Activated B cell treated with CpG ODN at 0.5 μM for 24 hours (primary cell): ENCODE data around the gene GPR108. TPM values are rescaled to one million over a fixed set of nuclear protein-coding genes. Genes with fewer than 3 reads are reported as not detected.

ENCODE experiments used
- ATAC-seq: fragments of 200-7000 bp; cut with Tn5 transposase; one replicate; pipeline ENCODE4 v1.10.0; 2021; ENCODE audit warnings: low read depth, mild to moderate bottlenecking, moderate library complexity
- CTCF ChIA-PET: fragments of 350-600 bp; sonication (Branson Sonifier 250); formaldehyde crosslinking; loops from one replicate; lab custom pipeline; 2021; ENCODE audit warnings: antibody characterized with exemption; lab: Charles Lee
- POLR2A ChIA-PET: fragments of 350-600 bp; sonication (Branson Sonifier 250); formaldehyde crosslinking; loops from one replicate; lab custom pipeline; 2021; ENCODE audit warnings: antibody characterized with exemption; lab: Charles Lee
- DNase-seq: peaks from one replicate; pipeline ENCODE4 v3.0.0; 2022
- H3K27ac Mint-ChIP-seq: one replicate; pipeline ENCODE4 v1.8.0; 2020; ENCODE audit warnings: mixed read lengths
- H3K27me3 Mint-ChIP-seq: one replicate; pipeline ENCODE4 v1.8.0; 2021; ENCODE audit warnings: mixed read lengths
- H3K36me3 Mint-ChIP-seq: one replicate; pipeline ENCODE4 v1.8.0; 2021; ENCODE audit warnings: low read depth, mixed read lengths
- H3K4me1 Mint-ChIP-seq: one replicate; pipeline ENCODE4 v1.8.0; 2021; ENCODE audit warnings: mixed read lengths
- H3K4me3 Mint-ChIP-seq: one replicate; pipeline ENCODE4 v1.8.0; 2020; ENCODE audit warnings: mild to moderate bottlenecking, mixed read lengths
- H3K9me3 Mint-ChIP-seq: one replicate; pipeline ENCODE4 v1.8.0; 2020; ENCODE audit warnings: mixed read lengths
- intact Hi-C: fragments of 100-400 bp; cut with micrococcal nuclease; formaldehyde crosslinking; loops from one replicate; pipeline ENCODE4 v1.15.1; 2024
- total RNA-seq: library from RNA; stranded (reverse); gene quantifications from 2 replicates; pipeline ENCODE4 v1.2.3, GENCODE V29; 2022
- TF ChIP-seq, protein P1 (sequence below): fragments of 200-600 bp; IDR thresholded peaks from one replicate; pipeline ENCODE4 v1.8.0; 2022; ENCODE audit warnings: antibody characterized with exemption, mild to moderate bottlenecking

The GPR108 gene
- total RNA-seq, 1 donor from 2014 or later: 55.6 TPM

DNA sequence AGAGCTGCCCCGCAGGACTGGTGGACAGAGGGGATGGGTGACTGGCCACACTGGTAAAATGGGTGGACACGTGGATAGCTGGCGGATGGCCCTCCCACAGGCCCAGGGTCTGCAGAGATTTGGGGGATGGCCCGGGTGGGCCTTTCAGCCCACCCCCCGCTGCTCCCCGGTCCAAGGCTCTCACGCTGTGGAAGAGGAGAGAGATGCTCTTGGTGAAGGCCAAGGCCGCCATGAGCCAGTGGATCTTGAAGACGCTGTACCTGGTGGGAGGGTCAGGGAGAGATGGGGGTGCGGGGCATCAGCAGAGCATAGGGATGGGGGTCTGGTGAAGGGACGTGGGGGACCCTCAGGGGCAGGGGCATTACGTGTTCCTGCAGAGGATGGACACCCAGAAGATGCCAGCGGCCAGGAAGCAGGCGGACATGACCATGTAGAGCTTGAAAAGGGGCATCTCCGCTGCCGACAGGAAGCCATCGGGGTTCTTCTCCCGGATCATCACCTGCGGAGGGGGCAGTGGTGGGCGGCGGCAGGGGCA is 4.5 kb downstream of the GPR108 start:
- TF ChIP-seq, protein P1, sequence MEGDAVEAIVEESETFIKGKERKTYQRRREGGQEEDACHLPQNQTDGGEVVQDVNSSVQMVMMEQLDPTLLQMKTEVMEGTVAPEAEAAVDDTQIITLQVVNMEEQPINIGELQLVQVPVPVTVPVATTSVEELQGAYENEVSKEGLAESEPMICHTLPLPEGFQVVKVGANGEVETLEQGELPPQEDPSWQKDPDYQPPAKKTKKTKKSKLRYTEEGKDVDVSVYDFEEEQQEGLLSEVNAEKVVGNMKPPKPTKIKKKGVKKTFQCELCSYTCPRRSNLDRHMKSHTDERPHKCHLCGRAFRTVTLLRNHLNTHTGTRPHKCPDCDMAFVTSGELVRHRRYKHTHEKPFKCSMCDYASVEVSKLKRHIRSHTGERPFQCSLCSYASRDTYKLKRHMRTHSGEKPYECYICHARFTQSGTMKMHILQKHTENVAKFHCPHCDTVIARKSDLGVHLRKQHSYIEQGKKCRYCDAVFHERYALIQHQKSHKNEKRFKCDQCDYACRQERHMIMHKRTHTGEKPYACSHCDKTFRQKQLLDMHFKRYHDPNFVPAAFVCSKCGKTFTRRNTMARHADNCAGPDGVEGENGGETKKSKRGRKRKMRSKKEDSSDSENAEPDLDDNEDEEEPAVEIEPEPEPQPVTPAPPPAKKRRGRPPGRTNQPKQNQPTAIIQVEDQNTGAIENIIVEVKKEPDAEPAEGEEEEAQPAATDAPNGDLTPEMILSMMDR: no peak
- ATAC-seq: no peak

DNA sequence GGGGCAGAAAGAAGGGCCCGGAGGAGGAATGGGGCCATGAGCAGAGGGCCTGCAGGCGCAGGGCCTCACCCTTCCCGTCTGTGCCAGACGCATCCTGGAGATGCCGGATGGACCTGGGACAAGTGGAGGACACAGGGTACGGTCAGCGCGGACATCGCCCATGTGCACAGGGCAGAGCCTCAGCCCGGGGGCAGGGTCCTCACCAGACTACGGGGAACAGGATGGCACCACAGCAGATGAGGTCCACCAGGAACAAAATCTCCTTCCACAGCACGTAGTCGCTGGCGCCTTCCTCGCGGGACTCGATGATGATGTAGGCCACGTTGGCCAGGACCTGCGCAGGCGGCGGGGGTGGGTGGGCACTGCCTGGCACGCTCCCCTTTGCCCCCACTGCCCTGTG is 5.6 kb downstream of the GPR108 start:
- ChIA-PET CTCF (no interaction called here), POLR2A (no interaction called here)
- peaks cover 31% of the 10 kb centered on the region for H3K4me1 Mint-ChIP-seq
- H3K27me3 Mint-ChIP-seq: no peaks in the 10 kb centered on the region
- no peaks in the 10 kb centered on the region for H3K9me3 Mint-ChIP-seq
- H3K4me3 Mint-ChIP-seq: no peak overlapping the region
- TF ChIP-seq, protein P1: no peak
- intact Hi-C loops: no loop called here
- DNase-seq: no peak
- no peak for ATAC-seq
- H3K27ac Mint-ChIP-seq: no peak overlapping the region
- H3K36me3 Mint-ChIP-seq: peaks cover 37% of the 10 kb centered on the region

More for the DNA sequence above, 4.5 kb downstream of the GPR108 start:
- H3K27ac Mint-ChIP-seq: no peak overlapping the region
- POLR2A ChIA-PET: no interaction called here
- no peaks in the 10 kb centered on the region for H3K9me3 Mint-ChIP-seq
- DNase-seq: no peak
- H3K4me3 Mint-ChIP-seq: no peak overlapping the region
- H3K4me1 Mint-ChIP-seq: peaks cover 32% of the 10 kb centered on the region
- CTCF ChIA-PET: interaction anchor here (1.3 kb wide), 1 partner anchor 215 kb away, joined by 5 read pairs; no protein-coding TSS in a partner anchor
- intact Hi-C loops: no loop called here
- H3K36me3 Mint-ChIP-seq: peaks cover 37% of the 10 kb centered on the region
- no peaks in the 10 kb centered on the region for H3K27me3 Mint-ChIP-seq

DNA sequence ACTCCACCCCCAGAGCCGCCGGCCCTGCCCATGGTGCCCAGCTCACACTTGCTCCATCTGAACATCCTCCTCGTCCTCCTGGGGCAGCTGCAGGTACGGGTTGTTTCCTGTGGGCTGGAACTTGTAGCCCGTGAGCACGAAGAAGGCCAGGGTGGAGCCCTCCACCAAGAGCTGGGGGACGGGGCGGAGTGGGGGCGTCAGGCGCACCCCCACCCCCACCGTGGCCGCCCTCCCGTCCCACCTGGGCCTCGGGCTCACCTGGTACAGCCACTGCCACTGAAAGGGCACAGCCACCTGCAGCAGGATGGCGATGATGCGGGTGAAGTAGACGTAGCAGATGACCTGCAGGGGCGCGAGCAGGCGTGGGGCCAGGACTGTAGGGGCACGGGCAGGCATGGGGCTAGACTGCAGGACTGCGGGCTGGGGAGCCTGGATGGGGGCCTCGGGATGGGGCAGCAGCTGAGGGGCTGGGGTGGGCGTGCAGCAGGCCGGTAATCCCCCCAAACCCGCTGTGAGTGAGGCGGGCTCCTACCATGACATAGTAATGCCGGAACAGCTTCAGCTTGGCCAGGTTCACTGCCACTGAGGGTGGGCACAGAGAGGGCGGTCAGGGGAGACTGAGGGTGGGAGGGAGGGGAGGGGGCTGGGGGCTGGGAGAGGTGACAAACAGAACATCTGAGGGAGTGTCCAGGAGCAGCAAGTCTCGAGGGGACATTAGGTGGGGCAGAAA is 6.3 kb downstream of the GPR108 start:
- H3K4me1 Mint-ChIP-seq: peaks cover 27% of the 10 kb centered on the region
- TF ChIP-seq, protein P1: no peak
- H3K36me3 Mint-ChIP-seq: peaks cover 34% of the 10 kb centered on the region
- ChIA-PET CTCF (no interaction called here), POLR2A (no interaction called here)
- no peak overlapping the region for H3K27ac Mint-ChIP-seq
- intact Hi-C loops: no loop called here
- no peak for DNase-seq
- H3K9me3 Mint-ChIP-seq: no peaks in the 10 kb centered on the region
- ATAC-seq: no peak
- no peaks in the 10 kb centered on the region for H3K27me3 Mint-ChIP-seq
- no peak overlapping the region for H3K4me3 Mint-ChIP-seq

DNA sequence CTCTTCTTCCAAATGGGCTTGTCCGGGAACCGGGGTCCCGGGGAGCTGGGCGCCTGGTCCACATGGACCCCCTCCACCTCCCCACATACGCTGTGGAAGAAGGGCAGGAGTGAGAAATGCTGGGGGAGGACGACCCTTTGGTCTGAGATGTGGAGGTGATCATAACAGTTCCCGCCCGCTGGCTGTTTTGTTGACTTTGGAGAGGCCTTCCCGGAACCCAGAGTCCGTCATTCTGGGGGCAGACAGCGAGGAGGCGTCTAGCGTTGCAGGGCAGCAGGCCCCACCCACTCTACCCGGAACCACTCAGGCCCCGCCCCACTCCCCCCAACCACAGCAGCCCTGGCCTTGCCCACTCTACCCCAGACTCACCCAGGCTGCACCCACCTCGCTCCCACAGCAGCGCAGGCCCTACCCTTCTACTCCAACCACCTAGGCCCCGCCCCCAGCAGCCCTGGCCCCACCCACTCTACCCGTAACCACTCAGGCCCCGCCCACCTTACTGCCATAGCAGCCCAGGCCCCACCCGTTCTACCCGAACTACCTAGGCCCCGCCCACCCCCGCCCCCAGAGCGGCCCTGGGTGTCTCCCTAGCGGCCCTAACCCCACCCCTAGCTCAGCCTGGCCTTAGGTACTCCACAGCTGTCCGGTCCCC is 7.1 kb downstream of the GPR108 start:
- intact Hi-C loops: no loop called here
- POLR2A ChIA-PET: no interaction called here
- TF ChIP-seq, protein P1: no peak
- DNase-seq: no peak
- CTCF ChIA-PET: no interaction called here
- H3K9me3 Mint-ChIP-seq: no peaks in the 10 kb centered on the region
- peaks cover 25% of the 10 kb centered on the region for H3K4me1 Mint-ChIP-seq
- no peaks in the 10 kb centered on the region for H3K27me3 Mint-ChIP-seq
- H3K27ac Mint-ChIP-seq: no peak overlapping the region
- peaks cover 34% of the 10 kb centered on the region for H3K36me3 Mint-ChIP-seq
- H3K4me3 Mint-ChIP-seq: no peak overlapping the region
- no peak for ATAC-seq

DNA sequence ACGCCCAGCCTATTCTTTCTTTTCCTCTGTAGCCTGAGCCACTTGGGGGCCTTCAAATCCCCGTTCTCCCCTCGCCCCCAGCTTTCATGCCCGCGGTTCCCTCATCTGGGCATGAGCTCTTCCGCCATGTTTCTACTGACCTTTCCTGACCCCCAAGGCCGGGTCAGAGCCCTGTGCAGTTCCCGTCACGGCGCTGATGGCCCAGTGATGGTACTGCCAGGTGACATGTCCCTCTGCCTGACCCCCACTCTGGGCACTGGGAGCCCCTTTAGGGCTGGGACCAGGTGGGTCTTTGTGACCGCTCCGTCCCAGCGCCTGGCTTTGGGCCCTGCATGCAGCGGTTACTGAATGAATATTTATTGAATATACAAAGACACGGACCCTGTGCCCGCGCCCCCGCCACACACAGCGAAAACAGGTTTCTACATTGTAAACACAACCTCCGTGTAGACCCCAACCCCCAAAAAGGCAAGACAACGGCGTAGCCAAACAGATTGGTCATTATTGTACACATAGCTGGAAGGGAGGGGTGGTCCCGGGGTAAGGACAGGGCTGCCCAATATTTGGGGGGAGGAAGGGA is 7.7 kb downstream of the GPR108 start:
- ATAC-seq (no peak), DNase-seq (no peak)
- ChIA-PET POLR2A (interaction anchor here (0.6 to 1.8 kb wide), 2 partner anchors 8 to 161 kb away, joined by 3 to 7 read pairs; partner anchors contain the start of gene GPR108), CTCF (no interaction called here)
- H3K4me1 Mint-ChIP-seq: peaks cover 28% of the 10 kb centered on the region
- no peak overlapping the region for H3K4me3 Mint-ChIP-seq
- H3K27me3 Mint-ChIP-seq: no peaks in the 10 kb centered on the region
- H3K36me3 Mint-ChIP-seq: peaks cover 34% of the 10 kb centered on the region
- intact Hi-C loops: no loop called here
- H3K9me3 Mint-ChIP-seq: no peaks in the 10 kb centered on the region
- no peak overlapping the region for H3K27ac Mint-ChIP-seq
- TF ChIP-seq, protein P1: no peak
